HEK293 (cell line): ENCODE data around the gene KBTBD4.

Experiments used
- BCL11B ChIP-seq: fragments of 450-650 bp; formaldehyde crosslinking; IDR thresholded peaks from 2 replicates; pipeline ENCODE4 v1.5.1; 2016; ENCODE audit warnings: low read depth, missing biosample characterization, missing genetic modification characterization
- FEZF1 ChIP-seq: fragments of 450-650 bp; formaldehyde crosslinking; IDR thresholded peaks from 2 replicates; pipeline ENCODE4 v1.5.1; 2016; ENCODE audit warnings: missing biosample characterization, missing genetic modification characterization
- GLI2 ChIP-seq: fragments of 450-650 bp; formaldehyde crosslinking; IDR thresholded peaks from 2 replicates; pipeline ENCODE4; 2017; ENCODE audit warnings: missing biosample characterization, missing genetic modification characterization, low read depth, borderline replicate concordance
- GLIS1 ChIP-seq: fragments of 450-650 bp; formaldehyde crosslinking; IDR thresholded peaks from 2 replicates; pipeline ENCODE4 v1.5.1; 2016; ENCODE audit warnings: missing biosample characterization, missing genetic modification characterization
- HOXA7 ChIP-seq: sonication (generic); formaldehyde crosslinking; IDR thresholded peaks from 2 replicates; pipeline ENCODE4 v1.8.1; 2022; ENCODE audit warnings: missing genetic modification reagents, borderline replicate concordance
- KLF1 ChIP-seq: fragments of 450-650 bp; formaldehyde crosslinking; IDR thresholded peaks from 2 replicates; pipeline ENCODE4 v1.5.1; 2016; ENCODE audit warnings: missing biosample characterization, missing genetic modification characterization
- KLF7 ChIP-seq: fragments of 450-650 bp; formaldehyde crosslinking; IDR thresholded peaks from 2 replicates; pipeline ENCODE4 v1.5.1; 2016; ENCODE audit warnings: missing biosample characterization, missing genetic modification characterization, borderline replicate concordance
- MEIS1 ChIP-seq: sonication (generic); formaldehyde crosslinking; IDR thresholded peaks from 2 replicates; pipeline ENCODE4 v1.8.1; 2022; ENCODE audit warnings: missing genetic modification reagents, mild to moderate bottlenecking, borderline replicate concordance
- PRDM4 ChIP-seq: fragments of 450-650 bp; formaldehyde crosslinking; IDR thresholded peaks from 2 replicates; pipeline ENCODE4 v1.5.1; 2017; ENCODE audit warnings: missing biosample characterization, missing genetic modification characterization
- SCRT1 ChIP-seq: fragments of 450-650 bp; formaldehyde crosslinking; IDR thresholded peaks from 2 replicates; pipeline ENCODE4 v1.5.1; 2016; ENCODE audit warnings: missing biosample characterization, missing genetic modification characterization, borderline replicate concordance
- YY2 ChIP-seq: fragments of 450-650 bp; formaldehyde crosslinking; IDR thresholded peaks from 2 replicates; pipeline ENCODE4 v1.5.1; 2016; ENCODE audit warnings: missing biosample characterization, missing genetic modification characterization
- ZIC2 ChIP-seq: fragments of 450-650 bp; formaldehyde crosslinking; IDR thresholded peaks from 2 replicates; pipeline ENCODE4 v1.5.1; 2016; ENCODE audit warnings: missing biosample characterization, missing genetic modification characterization
- ZNF112 ChIP-seq: fragments of 450-650 bp; formaldehyde crosslinking; IDR thresholded peaks from 2 replicates; pipeline ENCODE4 v1.5.0; 2017; ENCODE audit warnings: missing biosample characterization, missing genetic modification characterization
- ZNF184 ChIP-seq: fragments of 450-650 bp; IDR thresholded peaks from 2 replicates; pipeline ENCODE4 v1.5.1; 2018; ENCODE audit warnings: missing biosample characterization, mild to moderate bottlenecking, missing genetic modification characterization
- ZNF266 ChIP-seq: fragments of 450-650 bp; formaldehyde crosslinking; IDR thresholded peaks from 2 replicates; pipeline ENCODE4 v1.5.1; 2016; ENCODE audit warnings: missing biosample characterization, missing genetic modification characterization, low read depth
- ZNF37A ChIP-seq: fragments of 450-650 bp; IDR thresholded peaks from 2 replicates; pipeline ENCODE4 v1.5.1; 2018; ENCODE audit warnings: missing biosample characterization, missing genetic modification characterization
- ZNF449 ChIP-seq: fragments of 450-650 bp; formaldehyde crosslinking; IDR thresholded peaks from 2 replicates; pipeline ENCODE4 v1.5.1; 2017; ENCODE audit warnings: missing biosample characterization, mild to moderate bottlenecking, missing genetic modification characterization, moderate library complexity
- ZNF501 ChIP-seq: fragments of 450-650 bp; formaldehyde crosslinking; IDR thresholded peaks from 2 replicates; pipeline ENCODE4 v1.5.1; 2016; ENCODE audit warnings: missing biosample characterization, missing genetic modification characterization
- ZNF510 ChIP-seq: fragments of 450-650 bp; formaldehyde crosslinking; IDR thresholded peaks from 2 replicates; pipeline ENCODE4 v1.5.1; 2018; ENCODE audit warnings: mild to moderate bottlenecking, missing genetic modification characterization, missing biosample characterization; ENCODE audit not compliant: insufficient replicate concordance
- ZNF544 ChIP-seq: fragments of 450-650 bp; formaldehyde crosslinking; IDR thresholded peaks from 2 replicates; pipeline ENCODE4 v1.5.0; 2017; ENCODE audit warnings: missing biosample characterization, missing genetic modification characterization
- ZNF660 ChIP-seq: fragments of 450-650 bp; IDR thresholded peaks from 2 replicates; pipeline ENCODE4 v1.5.1; 2018; ENCODE audit warnings: missing biosample characterization, mild to moderate bottlenecking, missing genetic modification characterization
- ZNF664 ChIP-seq: fragments of 450-650 bp; formaldehyde crosslinking; IDR thresholded peaks from 2 replicates; pipeline ENCODE4 v1.5.1; 2016; ENCODE audit warnings: missing biosample characterization, missing genetic modification characterization
- ZNF670 ChIP-seq: fragments of 450-650 bp; formaldehyde crosslinking; IDR thresholded peaks from 2 replicates; pipeline ENCODE4 v1.5.1; 2016; ENCODE audit warnings: missing biosample characterization, missing genetic modification characterization, low read depth
- ZNF785 ChIP-seq: fragments of 450-650 bp; formaldehyde crosslinking; IDR thresholded peaks from 2 replicates; pipeline ENCODE4 v1.5.1; 2016; ENCODE audit warnings: missing biosample characterization, missing genetic modification characterization
- ZNF837 ChIP-seq: fragments of 450-650 bp; formaldehyde crosslinking; IDR thresholded peaks from 2 replicates; pipeline ENCODE4 v1.5.1; 2016; ENCODE audit warnings: missing biosample characterization, missing genetic modification characterization
- TF ChIP-seq, protein P1 (sequence below): fragments of 450-650 bp; formaldehyde crosslinking; IDR thresholded peaks from 2 replicates; pipeline ENCODE4 v1.5.1; 2016; ENCODE audit warnings: missing biosample characterization, missing genetic modification characterization
- TF ChIP-seq, protein P2 (sequence below): fragments of 450-650 bp; formaldehyde crosslinking; IDR thresholded peaks from 2 replicates; pipeline ENCODE4 v1.5.1; 2016; ENCODE audit warnings: missing biosample characterization, missing genetic modification characterization
- TF ChIP-seq, protein P3 (sequence below): fragments of 450-650 bp; formaldehyde crosslinking; IDR thresholded peaks from 2 replicates; pipeline ENCODE4 v1.5.1; 2016; ENCODE audit warnings: missing biosample characterization, missing genetic modification characterization, borderline replicate concordance

The KBTBD4 gene

GRCh38 chr11:47578524-47579494 lies at the start of gene KBTBD4, which contains the start of gene NDUFS3 (continued):
- TF ChIP-seq, protein P1, sequence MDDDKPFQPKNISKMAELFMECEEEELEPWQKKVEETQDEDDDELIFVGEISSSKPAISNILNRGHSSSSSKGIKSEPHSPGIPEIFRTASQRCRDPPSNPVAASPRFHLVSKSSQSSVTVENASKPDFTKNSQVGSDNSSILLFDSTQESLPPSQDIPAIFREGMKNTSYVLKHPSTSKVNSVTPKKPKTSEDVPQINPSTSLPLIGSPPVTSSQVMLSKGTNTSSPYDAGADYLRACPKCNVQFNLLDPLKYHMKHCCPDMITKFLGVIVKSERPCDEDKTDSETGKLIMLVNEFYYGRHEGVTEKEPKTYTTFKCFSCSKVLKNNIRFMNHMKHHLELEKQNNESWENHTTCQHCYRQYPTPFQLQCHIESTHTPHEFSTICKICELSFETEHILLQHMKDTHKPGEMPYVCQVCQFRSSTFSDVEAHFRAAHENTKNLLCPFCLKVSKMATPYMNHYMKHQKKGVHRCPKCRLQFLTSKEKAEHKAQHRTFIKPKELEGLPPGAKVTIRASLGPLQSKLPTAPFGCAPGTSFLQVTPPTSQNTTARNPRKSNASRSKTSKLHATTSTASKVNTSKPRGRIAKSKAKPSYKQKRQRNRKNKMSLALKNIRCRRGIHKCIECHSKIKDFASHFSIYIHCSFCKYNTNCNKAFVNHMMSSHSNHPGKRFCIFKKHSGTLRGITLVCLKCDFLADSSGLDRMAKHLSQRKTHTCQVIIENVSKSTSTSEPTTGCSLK (tag by site-specific recombination) = no peak
- TF ChIP-seq ZNF112 = no peak
- no peak for TF ChIP-seq ZNF670 (tag by site-specific recombination)
- 0 out of 2 replicates have a peak, but pooled peaks have one; percentile 43 for TF ChIP-seq SCRT1 (tag by site-specific recombination)
- peak; percentile 89 for TF ChIP-seq ZNF660
- TF ChIP-seq ZNF501 (tag by site-specific recombination) = peak; percentile 100
- peak; percentile 79; the same call in 1 of the 2 replicates for TF ChIP-seq GLIS1 (tag by site-specific recombination)
- no peak; the same call in 1 of the 2 replicates for TF ChIP-seq GLI2
- TF ChIP-seq YY2 = peak; percentile 98
- peak; percentile 32; the same call in 1 of the 2 replicates for TF ChIP-seq ZNF664 (tag by site-specific recombination)
- peak; percentile 48; the same call in 1 of the 2 replicates for TF ChIP-seq ZNF449 (tag by site-specific recombination)
- TF ChIP-seq ZNF837 (tag by site-specific recombination) = no peak
- TF ChIP-seq KLF7 (tag by site-specific recombination) = peak; percentile 98
- TF ChIP-seq ZNF785 (tag by site-specific recombination) = peak; percentile 55; the same call in 1 of the 2 replicates
- peak; percentile 85 for TF ChIP-seq KLF1 (tag by site-specific recombination)
- no peak for TF ChIP-seq ZNF266
- no peak for TF ChIP-seq MEIS1 (CRISPR knock-in tag)
- TF ChIP-seq ZNF37A = no peak
- no peak for TF ChIP-seq ZNF184 (tag by site-specific recombination)
- no peak for TF ChIP-seq BCL11B
- TF ChIP-seq, protein P2, sequence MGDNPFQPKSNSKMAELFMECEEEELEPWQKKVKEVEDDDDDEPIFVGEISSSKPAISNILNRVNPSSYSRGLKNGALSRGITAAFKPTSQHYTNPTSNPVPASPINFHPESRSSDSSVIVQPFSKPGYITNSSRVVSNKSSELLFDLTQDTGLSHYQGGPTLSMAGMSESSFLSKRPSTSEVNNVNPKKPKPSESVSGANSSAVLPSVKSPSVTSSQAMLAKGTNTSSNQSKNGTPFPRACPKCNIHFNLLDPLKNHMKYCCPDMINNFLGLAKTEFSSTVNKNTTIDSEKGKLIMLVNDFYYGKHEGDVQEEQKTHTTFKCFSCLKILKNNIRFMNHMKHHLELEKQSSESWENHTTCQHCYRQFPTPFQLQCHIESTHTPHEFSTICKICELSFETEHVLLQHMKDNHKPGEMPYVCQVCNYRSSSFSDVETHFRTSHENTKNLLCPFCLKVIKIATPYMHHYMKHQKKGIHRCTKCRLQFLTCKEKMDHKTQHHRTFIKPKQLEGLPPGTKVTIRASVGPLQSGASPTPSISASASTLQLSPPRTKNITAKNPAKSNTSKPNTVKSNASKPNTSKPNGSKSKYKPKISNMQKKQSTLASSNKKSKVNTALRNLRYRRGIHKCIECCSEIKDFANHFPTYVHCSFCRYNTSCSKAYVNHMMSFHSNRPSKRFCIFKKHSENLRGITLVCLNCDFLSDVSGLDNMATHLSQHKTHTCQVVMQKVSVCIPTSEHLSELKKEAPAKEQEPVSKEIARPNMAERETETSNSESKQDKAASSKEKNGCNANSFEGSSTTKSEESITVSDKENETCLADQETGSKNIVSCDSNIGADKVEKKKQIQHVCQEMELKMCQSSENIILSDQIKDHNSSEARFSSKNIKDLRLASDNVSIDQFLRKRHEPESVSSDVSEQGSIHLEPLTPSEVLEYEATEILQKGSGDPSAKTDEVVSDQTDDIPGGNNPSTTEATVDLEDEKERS (tag by site-specific recombination) = peak; percentile 84; the same call in 1 of the 2 replicates
- no peak for TF ChIP-seq HOXA7 (CRISPR knock-in tag)
- peak; percentile 78 for TF ChIP-seq ZIC2 (tag by site-specific recombination)
- peak; percentile 52; the same call in 1 of the 2 replicates for TF ChIP-seq FEZF1 (tag by site-specific recombination)
- no peak for TF ChIP-seq ZNF510 (tag by site-specific recombination)
- TF ChIP-seq, protein P3, sequence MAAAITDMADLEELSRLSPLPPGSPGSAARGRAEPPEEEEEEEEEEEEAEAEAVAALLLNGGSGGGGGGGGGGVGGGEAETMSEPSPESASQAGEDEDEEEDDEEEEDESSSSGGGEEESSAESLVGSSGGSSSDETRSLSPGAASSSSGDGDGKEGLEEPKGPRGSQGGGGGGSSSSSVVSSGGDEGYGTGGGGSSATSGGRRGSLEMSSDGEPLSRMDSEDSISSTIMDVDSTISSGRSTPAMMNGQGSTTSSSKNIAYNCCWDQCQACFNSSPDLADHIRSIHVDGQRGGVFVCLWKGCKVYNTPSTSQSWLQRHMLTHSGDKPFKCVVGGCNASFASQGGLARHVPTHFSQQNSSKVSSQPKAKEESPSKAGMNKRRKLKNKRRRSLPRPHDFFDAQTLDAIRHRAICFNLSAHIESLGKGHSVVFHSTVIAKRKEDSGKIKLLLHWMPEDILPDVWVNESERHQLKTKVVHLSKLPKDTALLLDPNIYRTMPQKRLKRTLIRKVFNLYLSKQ (tag by site-specific recombination) = peak; percentile 71; the same call in 1 of the 2 replicates
- no peak for TF ChIP-seq ZNF544 (tag by site-specific recombination)
- TF ChIP-seq PRDM4 (tag by site-specific recombination) = peak; percentile 70
